IPS-NIHi7 (cell line): ENCODE data around the gene MT1F.

Experiments
- DNase-seq: peaks from one replicate; pipeline ENCODE4 v3.0.0; 2012; ENCODE audit warnings: mixed read lengths; ENCODE audit errors: extremely low spot score

The MT1F gene

GRCh38 chr16:56697456-56698155, 39.8 kb downstream of the MT1F start:
- no peak for DNase-seq

DNA sequence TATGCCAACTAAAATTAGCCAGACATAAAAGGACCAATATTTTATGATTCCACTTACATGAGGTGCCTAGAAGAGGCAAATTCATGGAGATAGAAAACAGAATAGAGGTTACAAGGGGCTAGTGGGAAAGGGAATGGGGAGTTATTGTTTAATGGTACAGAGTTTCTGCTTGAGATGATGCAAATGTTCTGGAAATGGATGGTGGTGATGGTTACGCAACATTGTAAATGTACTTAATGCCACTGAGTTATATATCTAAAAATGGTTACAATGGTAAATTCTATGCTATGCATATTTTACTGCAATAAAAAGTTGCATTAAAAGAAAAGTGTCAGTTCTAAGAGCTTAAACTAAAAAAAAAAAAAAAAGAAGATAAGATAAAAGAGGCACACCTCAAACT, 42.4 kb downstream of the MT1F start:
- no peak for DNase-seq

- no peak for DNase-seq
Observed at GRCh38 chr16:56700631-56701030, 42.9 kb downstream of the MT1F start.

- DNase-seq = no peak
Observed at GRCh38 chr16:56701534-56701933, 43.8 kb downstream of the MT1F start.

DNA sequence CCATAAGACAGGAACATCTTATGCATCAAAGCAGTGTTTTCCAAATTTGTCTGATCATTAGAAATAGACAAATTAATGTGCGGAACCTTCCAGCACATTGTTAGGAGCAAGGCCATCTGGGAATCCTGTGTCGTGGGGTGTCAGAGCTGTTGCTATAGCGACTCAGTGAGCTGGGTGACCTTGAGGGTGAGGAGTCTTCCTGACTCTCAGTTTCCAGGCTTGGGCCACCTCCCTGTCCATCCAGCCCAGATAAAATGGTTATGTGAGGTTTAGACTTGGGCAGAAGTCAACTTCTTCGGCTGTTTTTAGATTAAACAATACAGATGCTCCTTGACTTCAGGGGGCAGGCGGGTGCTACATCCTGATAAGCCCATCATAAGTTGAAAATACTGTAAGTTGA, 45.1 kb downstream of the MT1F start:
- no peak for DNase-seq
